HG03558 (cell line): Measurements from ENCODE around the gene ETV6.

Experiments used
- ATAC-seq: cut with Tn5 transposase; IDR thresholded peaks from one replicate; pipeline ENCODE4 v1.9.1; 2021; ENCODE audit warnings: moderate number of reproducible peaks; ENCODE audit not compliant: unreplicated experiment; ENCODE audit errors: extremely low read depth

ETV6 gene

DNA sequence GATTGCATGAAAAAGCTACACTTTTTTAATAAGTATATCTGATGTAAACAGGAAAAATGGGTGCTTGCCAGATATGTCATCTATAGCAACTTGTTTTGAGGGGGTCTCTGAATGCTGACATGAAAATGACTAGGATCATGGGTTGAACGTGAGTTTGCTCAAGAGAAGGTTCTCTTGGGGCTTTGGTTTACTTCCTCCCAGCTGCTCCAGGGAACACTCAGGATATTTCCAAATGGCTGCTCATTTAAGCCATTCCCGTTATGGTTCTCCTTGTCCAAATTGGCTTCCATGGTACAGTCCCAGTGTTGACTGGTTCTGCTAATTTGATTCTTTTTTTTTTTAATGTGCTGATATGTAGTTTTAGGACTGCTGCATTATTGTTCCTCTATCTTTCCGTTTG, 118.3 kb downstream of the ETV6 start:
- ATAC-seq, result no peak

DNA sequence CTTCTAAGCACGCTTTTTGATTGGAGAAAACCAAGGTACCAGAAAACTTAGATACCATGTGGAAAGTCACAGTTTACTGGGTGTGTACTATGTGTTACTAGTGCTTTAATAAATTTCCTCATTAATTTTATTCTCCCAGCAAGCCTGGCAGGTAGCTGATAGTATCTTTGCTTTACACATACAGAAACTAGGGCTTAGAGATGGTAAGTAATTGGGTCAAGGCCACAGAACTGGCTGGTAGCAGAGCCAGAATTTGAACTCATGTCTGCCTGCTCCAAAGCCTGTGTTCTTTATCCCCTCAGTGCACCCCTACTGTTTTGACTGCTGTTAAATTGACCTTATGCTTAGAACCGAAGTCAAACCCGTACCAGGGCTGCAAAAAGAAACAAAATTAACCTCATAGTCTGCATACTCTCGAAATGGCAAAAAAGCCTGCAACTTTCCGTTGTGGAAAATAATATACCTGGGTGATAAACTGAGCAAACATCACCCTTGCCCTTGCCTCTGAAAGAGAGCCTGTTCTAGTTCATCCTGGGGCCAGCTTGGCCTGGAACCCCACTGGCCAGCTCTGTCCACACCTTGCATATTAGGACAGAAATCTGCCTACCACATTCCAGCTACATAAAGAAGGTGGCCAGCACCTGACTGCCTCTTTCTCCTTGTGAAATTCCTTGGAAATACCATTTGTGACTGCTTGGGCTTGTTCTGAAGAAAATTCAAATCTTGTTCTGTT, 118.9 kb downstream of the ETV6 start:
- ATAC-seq, result no peak

DNA sequence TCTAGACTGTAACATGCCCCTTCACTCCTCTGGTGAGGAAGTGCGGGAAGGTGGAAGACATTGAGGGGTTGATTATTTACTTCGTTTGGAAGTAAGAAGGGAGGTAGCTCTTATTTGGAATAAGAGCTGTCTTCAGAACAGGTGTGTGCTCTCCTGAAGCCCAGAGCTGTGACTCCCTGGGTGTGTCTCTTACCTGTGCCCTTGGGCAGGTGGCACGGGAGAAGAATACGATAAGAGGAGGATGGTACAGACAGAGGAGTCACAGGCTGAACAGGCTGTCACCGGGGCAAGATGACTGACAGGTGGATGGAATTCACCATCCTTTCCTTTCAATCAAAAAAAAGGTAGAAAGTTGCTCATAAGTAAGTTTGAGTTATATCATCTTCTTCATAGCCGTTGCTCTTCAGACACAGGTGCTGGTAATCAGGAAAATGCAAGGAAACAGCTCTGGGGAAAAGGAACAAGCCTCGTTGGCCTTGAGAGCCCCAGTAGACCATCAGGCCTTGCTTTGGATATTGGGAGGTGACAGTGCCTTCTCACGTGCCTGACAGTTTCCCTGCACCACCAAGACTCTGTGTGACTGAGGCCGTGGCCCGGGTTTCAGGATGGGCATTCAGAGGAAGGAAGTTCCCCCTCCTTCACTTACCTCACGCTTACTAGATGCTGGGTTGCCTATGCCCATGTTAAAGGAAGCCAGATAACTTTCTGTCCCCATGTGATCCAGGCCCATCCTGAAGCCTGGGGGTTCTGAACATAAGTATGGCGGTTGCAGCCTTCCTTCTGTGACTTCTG, 120.4 kb downstream of the ETV6 start:
- ATAC-seq, result no peak

DNA sequence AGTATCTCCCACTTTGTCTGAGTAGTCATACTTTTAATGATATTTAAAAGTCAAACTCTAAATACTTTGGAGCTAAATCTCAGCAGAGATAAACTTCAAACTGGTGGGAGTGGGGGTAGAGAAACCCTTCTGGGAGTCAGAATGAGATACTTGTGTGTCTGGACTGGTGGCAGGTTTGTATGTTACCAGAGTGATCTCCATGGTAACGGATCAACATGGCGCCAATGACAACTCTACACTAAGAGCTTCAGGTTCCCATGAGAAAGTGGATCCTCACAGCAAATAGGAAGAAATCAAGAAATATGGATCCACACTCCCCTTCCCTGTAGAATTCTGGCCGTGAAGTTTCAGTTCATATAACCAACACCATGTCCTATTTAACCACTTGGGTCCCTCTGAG, 121.9 kb downstream of the ETV6 start:
- ATAC-seq, result no peak

DNA sequence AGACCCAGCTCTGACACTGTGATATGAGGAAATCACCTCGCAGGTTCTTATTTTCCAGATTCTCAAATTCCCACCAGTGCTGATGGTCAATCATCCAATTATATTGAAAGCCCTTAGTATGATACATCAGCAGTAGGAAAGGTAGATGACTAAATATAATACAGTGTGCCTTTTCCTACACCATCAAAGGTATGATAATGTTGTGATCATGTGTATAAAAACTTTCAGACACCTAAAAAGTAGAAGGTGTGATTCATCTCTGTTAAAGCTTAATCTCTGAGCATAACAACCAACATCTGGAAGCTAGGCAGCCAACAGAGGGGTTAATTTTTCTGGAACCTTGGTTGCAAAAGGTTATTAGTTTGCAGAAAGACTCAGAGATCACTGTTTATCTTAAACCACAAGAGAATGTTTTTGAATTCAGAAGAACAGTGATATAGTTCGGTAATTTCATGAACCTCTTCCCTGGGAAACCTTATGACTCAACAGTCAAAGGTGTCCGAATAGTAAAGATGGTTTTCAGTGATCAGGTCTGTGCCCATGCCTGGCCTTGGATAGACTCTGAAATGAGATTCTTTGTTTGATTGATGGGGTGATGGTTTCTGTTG, 122.5 kb downstream of the ETV6 start:
- ATAC-seq, result peak; percentile 33

DNA sequence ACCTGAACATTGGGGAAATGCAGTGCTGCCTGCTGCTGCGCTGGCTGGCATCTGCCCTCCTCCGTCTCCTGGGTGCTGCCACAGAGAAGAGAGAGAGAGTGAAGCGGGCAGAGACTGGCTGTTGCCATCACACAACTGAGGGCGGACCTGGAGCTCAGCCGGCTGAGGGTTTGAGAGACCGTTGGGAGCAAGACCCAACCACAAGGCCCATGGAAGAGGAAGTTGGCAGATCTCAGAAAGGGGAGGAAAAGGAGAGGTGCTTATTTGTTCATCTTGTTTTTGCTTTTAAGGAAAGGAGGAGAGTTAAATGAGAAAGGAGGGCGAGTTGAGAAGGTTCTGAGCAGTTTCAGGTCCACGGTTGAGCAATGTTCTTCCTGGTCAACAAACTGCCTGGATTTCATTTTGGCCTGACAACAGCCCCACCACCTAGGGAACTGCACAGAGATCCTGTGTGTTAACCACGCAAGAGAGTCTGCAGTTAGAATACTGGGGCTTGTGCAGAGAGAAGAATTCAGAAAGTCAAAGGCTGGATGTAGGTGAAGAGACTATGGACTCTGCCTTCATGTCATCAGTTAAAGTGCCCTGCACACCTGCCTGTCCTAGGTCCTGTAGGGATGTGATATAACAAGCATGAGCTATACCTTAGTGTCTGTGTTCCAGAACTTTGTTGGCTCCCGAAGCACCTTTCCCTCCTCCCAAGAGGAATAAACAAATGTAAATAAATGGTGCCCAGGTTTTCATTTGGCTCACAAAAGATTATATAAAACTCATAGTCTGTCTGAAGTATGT, 124.6 kb downstream of the ETV6 start:
- ATAC-seq, result no peak

DNA sequence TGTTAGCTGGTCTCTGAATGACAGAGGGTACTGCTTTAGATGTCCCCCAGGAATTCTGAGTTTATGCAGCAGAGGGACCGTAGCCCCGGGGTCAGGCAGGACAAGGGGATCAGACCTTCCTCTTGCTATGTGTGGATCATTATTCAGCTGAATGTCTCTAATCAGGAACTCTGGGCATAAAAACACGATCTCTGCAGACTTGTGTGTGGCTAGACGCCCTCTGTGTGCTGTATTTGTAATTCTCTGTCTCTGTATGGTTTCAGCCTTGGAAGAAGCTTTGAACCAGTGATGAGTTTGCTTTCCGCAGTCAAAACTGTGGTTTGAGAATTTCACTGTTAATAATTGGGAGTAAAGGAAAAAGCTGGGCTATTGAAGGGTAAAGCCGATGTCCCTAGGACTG, 125.3 kb downstream of the ETV6 start:
- no peak for ATAC-seq

DNA sequence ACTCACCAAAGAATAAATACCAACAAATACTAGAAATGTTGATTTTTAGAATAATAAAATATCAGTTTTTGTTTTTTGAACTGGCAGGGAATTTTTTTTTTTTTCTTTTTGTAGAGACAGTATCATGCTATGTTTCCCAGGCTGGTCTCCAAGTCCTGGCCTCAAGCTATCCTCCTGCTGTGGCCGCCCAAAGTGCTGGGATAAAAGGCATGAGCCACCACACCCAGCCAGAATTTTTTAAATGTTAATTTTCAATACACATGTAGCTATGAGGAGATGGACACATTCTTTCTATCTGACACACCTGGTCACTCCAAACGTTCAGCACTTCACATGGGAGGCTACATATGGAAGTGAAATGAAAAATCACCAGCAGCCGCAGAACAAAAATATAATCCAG, 126.8 kb downstream of the ETV6 start:
- ATAC-seq, result no peak

DNA sequence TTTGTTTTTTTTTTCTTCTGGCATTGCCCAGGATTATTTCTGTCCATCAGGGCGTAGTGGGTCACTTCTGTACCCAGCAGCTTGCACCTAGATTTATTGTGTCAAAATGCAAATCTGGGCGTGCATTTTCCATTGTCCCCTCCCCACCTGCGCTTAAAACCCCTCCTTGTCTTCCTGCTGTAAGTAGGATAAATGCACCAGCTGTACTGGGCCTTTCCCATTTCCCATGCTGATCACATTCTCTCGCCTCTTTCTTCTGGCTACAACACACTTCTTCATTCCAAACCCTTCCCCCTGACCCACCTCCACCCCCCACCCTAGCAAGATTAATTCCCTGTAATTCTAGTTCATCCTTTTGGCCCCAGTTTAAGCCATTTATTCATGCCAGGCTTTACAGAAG, 128.0 kb downstream of the ETV6 start:
- no peak for ATAC-seq

DNA sequence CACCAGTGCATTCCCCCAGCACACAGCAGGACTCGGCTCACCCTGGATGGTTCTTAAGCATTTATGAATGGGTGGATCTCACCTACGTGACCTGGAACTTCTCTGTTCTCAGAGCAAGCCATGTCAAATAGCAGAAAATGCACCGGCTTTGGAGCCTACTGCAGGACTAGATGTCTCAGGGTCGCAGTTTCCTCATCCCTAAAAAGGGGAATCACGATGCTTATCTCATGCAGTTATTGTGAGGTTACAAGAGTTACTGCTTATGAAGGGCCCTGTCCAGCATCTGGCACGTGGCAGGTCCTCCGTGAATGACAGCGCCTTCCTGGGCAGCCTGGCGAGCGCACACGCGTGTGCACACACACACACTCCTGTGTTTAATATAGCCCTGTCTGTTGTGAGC, 128.5 kb downstream of the ETV6 start:
- ATAC-seq, result no peak

DNA sequence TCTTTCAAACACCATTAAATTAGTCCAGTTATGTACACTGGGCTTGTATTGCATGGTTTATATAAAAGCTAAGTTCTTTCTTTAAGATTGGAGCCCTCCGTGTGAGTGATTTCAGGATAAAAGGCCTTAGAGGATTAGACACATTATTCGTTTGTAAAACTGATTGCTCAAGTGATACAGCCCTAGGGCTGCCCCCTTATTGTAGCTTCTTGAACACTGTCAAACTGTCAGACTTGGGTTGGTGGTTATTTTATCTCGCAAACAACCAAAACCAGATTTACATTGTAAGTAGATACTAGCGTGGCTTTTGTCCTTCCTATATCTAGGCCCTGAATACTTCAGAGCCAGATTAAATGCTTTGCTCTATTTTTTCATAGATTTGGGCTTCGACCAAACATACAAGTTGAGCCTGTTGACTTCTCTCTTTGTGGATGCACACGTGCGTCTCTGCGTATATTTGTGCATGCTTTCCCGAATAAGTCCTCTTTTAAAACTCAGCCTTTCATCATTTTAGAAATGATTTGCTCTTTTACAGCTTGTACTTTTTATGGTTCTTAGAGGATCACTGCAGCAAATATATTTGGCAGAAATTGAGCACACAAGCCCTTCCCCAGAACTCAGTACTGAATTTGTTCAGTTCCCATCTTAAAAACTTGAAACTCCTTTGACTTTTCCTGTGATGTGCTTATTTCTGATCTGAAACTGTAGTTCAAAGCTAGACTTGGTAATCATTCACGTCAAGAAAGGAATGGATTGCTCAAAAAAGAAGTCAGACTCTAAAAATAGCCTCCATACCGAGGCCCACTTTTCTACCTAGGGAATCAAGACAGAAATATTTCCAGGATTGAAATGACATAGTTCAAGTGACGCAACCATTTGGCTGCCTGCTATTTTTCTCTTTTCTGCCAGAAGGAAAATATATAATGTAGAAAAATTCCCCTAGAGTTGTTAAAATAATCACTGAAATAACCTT, 129.5 kb downstream of the ETV6 start:
- no peak for ATAC-seq

DNA sequence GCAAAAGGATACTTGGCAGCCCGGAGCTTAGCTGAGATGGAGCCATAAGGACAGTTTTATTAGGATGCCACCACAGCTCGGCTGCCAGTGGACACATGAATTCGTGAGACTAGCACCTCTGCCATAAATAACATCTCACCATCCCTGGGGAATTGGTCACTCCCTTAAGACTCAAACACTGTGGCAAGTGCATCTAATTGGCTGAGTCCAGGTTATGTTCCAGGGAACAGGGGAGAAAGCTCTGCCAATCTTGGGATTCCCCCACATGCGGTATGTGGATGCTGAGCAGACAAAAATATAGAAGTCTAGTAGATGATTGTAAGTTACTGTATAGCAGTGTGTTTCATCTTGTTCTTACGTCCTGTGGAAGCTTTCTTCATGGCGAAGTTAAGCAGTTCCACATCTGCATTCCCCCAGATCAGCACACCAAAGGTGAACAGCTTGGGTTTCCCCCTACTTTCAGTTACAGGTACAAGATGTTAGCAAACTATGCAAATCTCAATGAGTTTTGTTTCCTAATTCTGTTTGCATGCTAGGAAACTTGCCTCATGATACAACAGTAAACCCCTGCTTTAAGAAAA, 131.1 kb downstream of the ETV6 start:
- peak; percentile 70 for ATAC-seq

DNA sequence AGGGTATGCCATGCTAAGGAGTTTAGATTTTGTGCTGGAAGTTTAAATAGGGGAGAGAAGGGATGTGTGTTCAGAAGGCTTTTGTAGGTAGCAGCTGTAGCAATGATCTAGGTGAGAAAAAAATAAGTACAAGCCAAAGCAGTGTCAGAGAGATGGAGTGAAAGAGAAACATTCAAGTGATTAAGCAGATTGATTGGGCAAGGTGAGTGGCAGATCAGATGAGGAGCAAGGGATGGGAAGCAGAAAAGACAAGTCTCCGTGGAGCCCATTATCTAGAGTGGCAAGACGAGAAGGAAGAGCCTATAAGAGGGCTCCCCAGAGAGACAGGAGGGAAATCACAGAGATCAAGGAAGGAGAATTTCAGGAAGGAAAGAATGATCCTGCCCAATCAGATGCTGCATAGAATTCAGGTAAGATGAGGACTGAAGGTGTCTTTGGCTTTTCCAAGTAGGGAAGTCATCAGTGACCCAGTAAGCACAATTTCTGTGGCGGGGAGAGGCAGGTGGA, 133.5 kb downstream of the ETV6 start:
- ATAC-seq, result no peak

DNA sequence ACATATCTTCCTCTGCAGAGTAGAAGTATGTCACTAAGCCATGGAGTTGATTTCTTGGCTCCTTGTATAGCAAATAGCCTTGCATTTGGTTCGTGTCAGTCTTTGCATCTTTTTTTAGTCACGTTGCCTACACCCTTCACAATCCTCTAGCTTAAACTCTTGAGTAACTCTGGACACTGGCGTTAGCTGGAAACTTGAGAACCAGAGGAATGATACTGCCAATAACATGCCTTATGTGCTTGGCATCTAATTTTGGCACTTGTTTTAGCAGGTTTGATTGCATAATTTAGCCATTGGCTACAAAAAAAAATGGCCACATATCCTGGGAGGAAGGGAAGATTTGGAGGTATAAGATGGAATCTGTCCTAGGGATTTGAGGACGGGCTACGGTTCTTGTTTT, 136.2 kb downstream of the ETV6 start:
- no peak for ATAC-seq

DNA sequence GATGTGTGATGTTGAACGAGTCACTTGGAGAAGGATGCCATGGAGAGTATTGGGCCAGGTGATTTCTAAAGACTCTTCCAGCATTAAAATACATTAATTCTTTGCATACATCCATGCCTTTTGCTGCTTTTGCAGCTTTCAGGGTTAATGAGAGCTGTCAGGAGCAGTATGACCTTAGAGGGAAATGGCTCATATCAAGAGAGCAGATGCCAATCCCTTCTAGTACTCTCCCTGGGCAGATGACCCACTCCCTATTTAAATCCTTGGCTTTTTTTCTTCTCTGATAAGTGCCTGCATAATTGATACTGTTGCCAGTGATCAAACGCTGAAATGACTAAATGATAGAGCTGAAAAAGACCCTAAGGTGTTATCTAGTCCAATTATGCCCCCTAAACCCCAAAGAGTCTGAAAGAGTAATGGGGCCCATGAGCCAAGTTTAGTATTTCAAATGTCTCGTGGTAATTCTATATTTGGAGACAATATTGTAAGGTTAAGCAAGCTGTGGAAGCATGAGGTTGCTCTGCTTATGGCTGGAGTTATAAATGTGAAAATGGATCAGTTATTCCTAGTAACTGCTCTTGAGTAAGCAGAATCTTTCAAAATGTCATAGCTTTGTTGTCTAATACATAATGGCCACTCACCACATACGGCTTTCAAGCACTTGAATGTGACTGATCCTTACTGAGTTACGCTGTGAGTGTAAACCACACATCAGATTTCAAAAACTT, 137.3 kb downstream of the ETV6 start:
- no peak for ATAC-seq

DNA sequence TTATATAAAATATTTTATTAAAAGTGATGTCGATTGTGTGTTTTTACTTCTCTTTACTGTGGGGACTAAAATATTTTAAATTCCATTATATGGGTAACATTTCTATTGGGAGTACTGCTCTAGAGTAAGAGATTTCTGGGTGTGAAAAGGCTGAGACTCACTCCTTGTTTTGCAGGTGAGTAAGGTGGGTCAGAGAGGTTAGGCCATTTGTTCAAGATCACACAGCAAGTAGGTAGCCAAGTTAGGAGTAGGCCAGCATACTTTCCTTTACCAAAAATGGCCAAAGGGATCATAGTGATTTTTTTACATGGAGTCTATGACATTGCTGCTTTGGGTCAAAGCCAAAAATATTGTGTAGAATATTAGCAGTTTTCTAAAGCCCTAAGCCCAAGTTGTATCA, 138.0 kb downstream of the ETV6 start:
- ATAC-seq, result no peak

DNA sequence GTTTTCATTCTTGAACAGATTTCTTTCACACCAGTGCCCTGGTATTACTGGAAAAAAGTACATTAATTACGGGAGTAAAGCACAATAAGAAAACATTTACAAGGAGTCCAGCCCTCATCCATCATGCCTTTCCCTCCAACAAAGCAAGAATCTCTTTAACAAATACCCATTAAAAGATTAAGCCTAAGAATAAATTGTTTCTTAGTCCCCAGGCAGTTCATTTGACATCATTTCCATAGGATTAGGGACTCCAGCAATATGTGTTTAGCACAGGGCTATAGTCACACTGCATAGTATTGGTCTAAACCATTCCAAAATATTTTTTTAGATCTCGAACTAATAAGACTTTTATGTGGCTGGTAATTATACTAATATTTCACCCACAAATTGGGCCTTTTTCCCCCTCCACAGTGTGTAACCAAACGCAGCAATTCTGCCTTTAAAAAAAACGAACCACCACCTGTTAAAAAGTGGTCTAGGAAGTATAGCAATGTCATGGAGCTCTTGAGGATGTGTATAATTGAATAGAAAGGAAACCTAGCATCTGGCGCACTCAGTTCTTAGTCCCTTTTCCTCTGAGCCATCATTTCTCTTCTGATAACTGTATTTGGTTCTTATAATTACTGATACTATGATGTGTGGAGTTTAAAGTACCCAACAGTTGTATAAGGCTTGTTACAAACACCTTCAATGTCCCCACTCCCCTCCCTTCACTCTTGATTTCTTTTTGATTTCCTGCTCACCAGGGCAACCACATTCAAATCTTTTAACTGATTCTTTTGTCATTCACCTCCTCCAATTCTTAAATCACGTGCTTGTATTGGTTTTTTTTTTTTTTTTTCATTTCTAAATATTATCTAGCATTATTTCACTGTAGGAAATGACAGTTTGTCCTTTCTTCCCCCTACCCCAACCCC, 138.7 kb downstream of the ETV6 start:
- no peak for ATAC-seq
